ENCODE measurements around the gene TMEM209. TPM values are rescaled to one million over a fixed set of nuclear protein-coding genes. Genes with fewer than 3 reads are reported as not detected.
A peak's percentile ranks its signal among the peaks of the same experiment; 100 is the strongest.

TMEM209 gene
- total RNA-seq, 1 donor from 2014 or later, result 14.8 TPM

- Mint-ChIP-seq H3K4me3 (ENCODE audit: unreplicated experiment) (no peak overlapping the region), H3K27me3 (ENCODE audit: low read depth) (no peaks in the 10 kb centered on the region), H3K36me3 (ENCODE audit: low read depth) (peaks cover 26% of the 10 kb centered on the region), H3K27ac (ENCODE audit: unreplicated experiment) (no peak overlapping the region), H3K9me3 (ENCODE audit: low read depth) (no peaks in the 10 kb centered on the region), H3K4me1 (ENCODE audit: low read depth) (peaks cover 6% of the 10 kb centered on the region)
- DNase-seq (ENCODE audit: low spot score), result no peak
- no peak for TF ChIP-seq CTCF (IDR thresholded peaks at IDR 0.05)
These were observed 72.0 kb downstream of the TMEM209 start for GRCh38 chr7:130133029-130133782.

- Mint-ChIP-seq H3K4me3 (ENCODE audit: unreplicated experiment) (no peak overlapping the region), H3K27me3 (ENCODE audit: low read depth) (no peaks in the 10 kb centered on the region), H3K4me1 (ENCODE audit: low read depth) (peaks cover 16% of the 10 kb centered on the region), H3K36me3 (ENCODE audit: low read depth) (peaks cover 25% of the 10 kb centered on the region), H3K27ac (ENCODE audit: unreplicated experiment) (no peak overlapping the region), H3K9me3 (ENCODE audit: low read depth) (no peaks in the 10 kb centered on the region)
- TF ChIP-seq CTCF (IDR thresholded peaks at IDR 0.05), result no peak
- no peak for DNase-seq (ENCODE audit: low spot score)
These were observed 73.0 kb downstream of the TMEM209 start for GRCh38 chr7:130131964-130132875.

GRCh38 chr7:130131191-130131834 lies 73.9 kb downstream of the TMEM209 start:
- no peak for TF ChIP-seq CTCF (IDR thresholded peaks at IDR 0.05)
- no peaks in the 10 kb centered on the region for H3K27me3 Mint-ChIP-seq (ENCODE audit: low read depth)
- DNase-seq (ENCODE audit: low spot score), result no peak
- peaks cover 29% of the 10 kb centered on the region for H3K36me3 Mint-ChIP-seq (ENCODE audit: low read depth)
- H3K9me3 Mint-ChIP-seq (ENCODE audit: low read depth), result no peaks in the 10 kb centered on the region
- no peak overlapping the region for H3K4me3 Mint-ChIP-seq (ENCODE audit: unreplicated experiment)
- peaks cover 19% of the 10 kb centered on the region for H3K4me1 Mint-ChIP-seq (ENCODE audit: low read depth)
- H3K27ac Mint-ChIP-seq (ENCODE audit: unreplicated experiment), result no peak overlapping the region

GRCh38 chr7:130129011-130129411 lies 76.2 kb downstream of the TMEM209 start:
- peaks cover 19% of the 10 kb centered on the region for H3K4me1 Mint-ChIP-seq (ENCODE audit: low read depth)
- no peak for DNase-seq (ENCODE audit: low spot score)
- no peak for TF ChIP-seq CTCF (IDR thresholded peaks at IDR 0.05)
- H3K36me3 Mint-ChIP-seq (ENCODE audit: low read depth), result peaks cover 24% of the 10 kb centered on the region
- no peaks in the 10 kb centered on the region for H3K9me3 Mint-ChIP-seq (ENCODE audit: low read depth)
- H3K27ac Mint-ChIP-seq (ENCODE audit: unreplicated experiment), result no peak overlapping the region
- no peaks in the 10 kb centered on the region for H3K27me3 Mint-ChIP-seq (ENCODE audit: low read depth)
- H3K4me3 Mint-ChIP-seq (ENCODE audit: unreplicated experiment), result no peak overlapping the region

GRCh38 chr7:130127821-130128317 lies 77.3 kb downstream of the TMEM209 start:
- Mint-ChIP-seq H3K36me3 (ENCODE audit: low read depth) (peaks cover 25% of the 10 kb centered on the region), H3K9me3 (ENCODE audit: low read depth) (no peaks in the 10 kb centered on the region), H3K27me3 (ENCODE audit: low read depth) (no peaks in the 10 kb centered on the region), H3K4me1 (ENCODE audit: low read depth) (peaks cover 19% of the 10 kb centered on the region), H3K4me3 (ENCODE audit: unreplicated experiment) (no peak overlapping the region), H3K27ac (ENCODE audit: unreplicated experiment) (peak overlapping the region; percentile 71)
- no peak for TF ChIP-seq CTCF (IDR thresholded peaks at IDR 0.05)
- no peak for DNase-seq (ENCODE audit: low spot score)

Measured in chondrocyte (in vitro differentiated cells).